Adrenal gland (tissue), 12 donors: ENCODE measurements around the gene EPHA6. TPM values are rescaled to one million over a fixed set of nuclear protein-coding genes. Genes with fewer than 3 reads are reported as not detected.

Experiments
- DNase-seq, 7 donors: peaks; one replicate each; pipeline ENCODE4 v3.0.0-alpha.2; 2019 to 2020
- H3K27ac ChIP-seq, 5 donors: fragments of 200-600 bp; sonication (generic) in 4 of 5; 1 replicate in 3 of 5; 2 replicates in 2 of 5; pipeline versions ENCODE4 v1.5.1 to v1.8.0; 2016 to 2020; ENCODE audit warnings: mild to moderate bottlenecking in 1 of 5
- H3K27me3 ChIP-seq: fragments of 200-600 bp; 2 replicates; pipeline ENCODE4 v1.8.0; 2021
- H3K36me3 ChIP-seq, 2 donors: fragments of 200-600 bp; replicated peaks in 1 of 2; 1 replicate in 1 of 2; 2 replicates in 1 of 2; pipeline versions ENCODE4 v1.5.1 to v1.8.0; 2018 to 2022
- H3K4me1 ChIP-seq, 2 donors: fragments of 200-600 bp; replicated peaks in 1 of 2; 1 replicate in 1 of 2; 2 replicates in 1 of 2; pipeline versions ENCODE4 v1.5.1 to v1.8.0; 2018 to 2021
- H3K4me3 ChIP-seq, 4 donors: fragments of 200-600 bp; sonication (generic) in 3 of 4; one replicate each; pipeline ENCODE4 v1.5.1; 2016 to 2018
- H3K9me3 ChIP-seq, 3 donors: fragments of 200-600 bp; sonication (generic) in 1 of 3; replicated peaks in 1 of 3; 1 replicate in 2 of 3; 2 replicates in 1 of 3; pipeline versions ENCODE4 v1.5.1 to v1.8.0; 2016 to 2021
- CTCF ChIP-seq, 6 experiments: fragments of 450-650 bp in 4 of 6; fragments of 200-600 bp in 2 of 6; sonication (generic) in 1 of 6; IDR thresholded peaks; 1 replicate in 5 of 6; 2 replicates in 1 of 6; pipeline versions ENCODE4 v1.5.1 to v1.8.0; 2016 to 2021; ENCODE audit warnings: antibody characterized with exemption in 6 of 6, mild to moderate bottlenecking in 2 of 6, moderate library complexity in 1 of 6
- POLR2A ChIP-seq, 2 donors: fragments of 450-650 bp; IDR thresholded peaks; one replicate each; pipeline ENCODE4 v1.6.1; 2017; ENCODE audit warnings: antibody characterized with exemption in 2 of 2, mild to moderate bottlenecking in 2 of 2, moderate library complexity in 1 of 2
- WGBS, 4 donors: extraction: QIAGEN DNeasy Blood & Tissue Kit in 2 of 4; methylation state at CpG; one replicate each; pipeline versions ENCODE4 v1.1.5 to v1.1.7; 2013 to 2017; 5-methylcytosine and 5-hydroxymethylcytosine counted together
- intact Hi-C, 2 donors: fragments of 100-400 bp; cut with DNase I; formaldehyde crosslinking; loops; one replicate each; pipeline versions ENCODE4 v1.14.1 to v1.15.0; 2022 to 2023
- polyA plus RNA-seq, 3 donors: library from polyadenylated mRNA; stranded (reverse); fragments of 200-250 nt in 2 of 3; fragments of 350-450 nt in 1 of 3; fragmentation: Illumina TruSeq in 1 of 3; extraction: RNeasy Lipid Tissue Mini Kit (QIAGEN cat#74804) in 1 of 3; gene quantifications; one replicate each; pipeline ENCODE4 v1.2.3, GENCODE V29; 2013 to 2014
- total RNA-seq, 9 donors: library from RNA; depleted of rRNA in 4 of 9; stranded (reverse); fragments of >200 nt in 4 of 9; fragments of 120-200 nt in 1 of 9; fragmentation: NEBNext Ultra II Directional in 1 of 9; extraction: Animal tissue kit (Norgen Biotek cat#: 25700) in 1 of 9; gene quantifications; one replicate each; pipeline versions ENCODE4 v1.1.0 to v1.2.4, GENCODE V29; 2013 to 2023
- donor health status: healthy with polysubstance abuse.
- donor health status: Bipolar disorder and iron deficiency.
- donor health status: DM: yes; HTN: yes; CAD: no.
- donor health status: DM: no; HTN: no; CAD: no.
- donor health status: DM: no; HTN: no; CAD: no.
- donor health status: DM: yes; HTN: yes; CAD: no.

Gene EPHA6
- total and polyA plus RNA-seq, 12 donors: 0.07 to 2.1 (median 0.07) TPM; not detected in 9

- DNase-seq: no peak
These were observed 667.0 kb downstream of the EPHA6 start for GRCh38 chr3:97481416-97481815.

GRCh38 chr3:97485206-97485605 lies 670.8 kb downstream of the EPHA6 start:
- no peaks in the 10 kb centered on the region for H3K9me3 ChIP-seq
- no peak overlapping the region for H3K4me3 ChIP-seq
- H3K27ac ChIP-seq: no peak overlapping the region
- no peaks in the 10 kb centered on the region for H3K4me1 ChIP-seq
- H3K36me3 ChIP-seq: no peaks in the 10 kb centered on the region
- no peak for TF ChIP-seq CTCF (IDR thresholded peaks at IDR 0.05)
- TF ChIP-seq POLR2A (IDR thresholded peaks at IDR 0.05): no peak
- 68 to 83% (median 80%) methylated on average over 3 of the region's 3 CpGs for WGBS, 4 donors
- intact Hi-C loops: no loop called here
- DNase-seq: no peak
- H3K27me3 ChIP-seq: no peaks in the 10 kb centered on the region

More at GRCh38 chr3:97481416-97481815, 667.0 kb downstream of the EPHA6 start:
- Histone ChIP-seq H3K27me3 (no peaks in the 10 kb centered on the region), H3K36me3 (no peaks in the 10 kb centered on the region), H3K4me3 (no peak overlapping the region), H3K27ac (no peak overlapping the region), H3K9me3 (peaks cover 0 to 3% (median 0%) of the 10 kb centered on the region in 3 donors), H3K4me1 (no peaks in the 10 kb centered on the region)
- intact Hi-C loops: no loop called here
- WGBS, 4 donors: 87 to 97% (median 94%) methylated on average over 13 to 26 of the region's 26 CpGs
- no peak for TF ChIP-seq POLR2A (IDR thresholded peaks at IDR 0.05)
- no peak for TF ChIP-seq CTCF (IDR thresholded peaks at IDR 0.05)

- no peaks in the 10 kb centered on the region for H3K9me3 ChIP-seq
- no peak overlapping the region for H3K27ac ChIP-seq
- DNase-seq: no peak
- no peaks in the 10 kb centered on the region for H3K36me3 ChIP-seq
- H3K4me1 ChIP-seq: no peaks in the 10 kb centered on the region
- intact Hi-C loops: no loop called here
- 72 to 85% (median 80%) methylated on average over 1 of the region's 1 CpG for WGBS, 4 donors
- H3K27me3 ChIP-seq: no peaks in the 10 kb centered on the region
- TF ChIP-seq POLR2A (IDR thresholded peaks at IDR 0.05): no peak
- TF ChIP-seq CTCF (IDR thresholded peaks at IDR 0.05): no peak
- no peak overlapping the region for H3K4me3 ChIP-seq
These were observed 673.2 kb downstream of the EPHA6 start for GRCh38 chr3:97487587-97487986.

DNA sequence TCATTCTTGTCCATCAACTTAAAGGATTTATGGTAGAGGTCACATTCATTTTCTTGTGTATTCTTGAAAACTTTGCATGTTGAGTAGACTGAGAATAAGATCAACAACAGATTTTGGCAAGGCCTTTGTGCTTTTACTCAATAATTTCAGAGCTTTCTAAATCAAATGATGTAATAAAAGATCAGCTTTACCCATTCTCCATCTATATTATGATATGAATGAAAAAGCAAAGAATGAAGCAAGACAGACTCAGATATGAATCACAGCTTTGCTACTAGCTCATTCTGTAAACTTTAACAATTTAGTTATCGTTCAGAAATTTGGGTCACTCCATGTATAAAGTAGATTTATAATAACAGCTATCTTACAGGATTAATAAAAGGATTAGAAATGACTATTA lies 674.3 kb downstream of the EPHA6 start:
- intact Hi-C loops: no loop called here
- Histone ChIP-seq H3K4me1 (no peaks in the 10 kb centered on the region), H3K36me3 (no peaks in the 10 kb centered on the region), H3K4me3 (no peak overlapping the region), H3K27me3 (no peaks in the 10 kb centered on the region), H3K27ac (no peak overlapping the region), H3K9me3 (no peaks in the 10 kb centered on the region)
- WGBS, 4 donors: 59 to 76% (median 64%) methylated on average over 1 of the region's 1 CpG
- no peak for TF ChIP-seq POLR2A (IDR thresholded peaks at IDR 0.05)
- no peak for DNase-seq

GRCh38 chr3:97495896-97496295 lies 681.5 kb downstream of the EPHA6 start:
- no peak for DNase-seq
- no peak overlapping the region for H3K27ac ChIP-seq
- TF ChIP-seq CTCF (IDR thresholded peaks at IDR 0.05): no peak
- TF ChIP-seq POLR2A (IDR thresholded peaks at IDR 0.05): no peak
- intact Hi-C loops: no loop called here
- no peaks in the 10 kb centered on the region for H3K36me3 ChIP-seq
- H3K27me3 ChIP-seq: no peaks in the 10 kb centered on the region
- no peaks in the 10 kb centered on the region for H3K9me3 ChIP-seq
- no peaks in the 10 kb centered on the region for H3K4me1 ChIP-seq
- no peak overlapping the region for H3K4me3 ChIP-seq
- WGBS, 4 donors: 76 to 83% (median 78%) methylated on average over 5 of the region's 5 CpGs
